ENCODE data around the gene TMED4. TPM values are rescaled to one million over a fixed set of nuclear protein-coding genes. Genes with fewer than 3 reads are reported as not detected.

The TMED4 gene
- total and polyA plus RNA-seq, 2 of the 13 experiments (the other 11 are each of a cell fraction or from before 2014, with no cell fraction given): 81.4 to 109 TPM

GRCh38 chr7:44565097-44565794 lies 16.8 kb downstream of the TMED4 start (continued):
- TF ChIP-seq, protein P1, sequence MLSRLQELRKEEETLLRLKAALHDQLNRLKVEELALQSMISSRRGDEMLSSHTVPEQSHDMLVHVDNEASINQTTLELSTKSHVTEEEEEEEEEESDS (CRISPR knock-in tag; IDR thresholded peaks at IDR 0.05; ENCODE audit: borderline replicate concordance): no peak
- no peak for TF ChIP-seq ZFX (CRISPR knock-in tag; IDR thresholded peaks at IDR 0.05; ENCODE audit: low read depth)
- no peak for TF ChIP-seq PHB2 (IDR thresholded peaks at IDR 0.05; ENCODE audit: partially characterized antibody)
- no peak for TF ChIP-seq ZNF335 (CRISPR knock-in tag; IDR thresholded peaks at IDR 0.05)
- no peak for TF ChIP-seq CBFB (CRISPR knock-in tag; IDR thresholded peaks at IDR 0.05)
- no peak for TF ChIP-seq TCF12 (IDR thresholded peaks at IDR 0.05)
- no peak for TF ChIP-seq TCF12 (CRISPR knock-in tag; IDR thresholded peaks at IDR 0.05)
- no peak for TF ChIP-seq USF2 (IDR thresholded peaks at IDR 0.05; ENCODE audit: low read depth, low read length)
- no peak for TF ChIP-seq USF2 (CRISPR knock-in tag; IDR thresholded peaks at IDR 0.05; ENCODE audit: borderline replicate concordance)
- no peak for TF ChIP-seq CBX1 (IDR thresholded peaks at IDR 0.05; ENCODE audit: low read depth)
- no peak for TF ChIP-seq BCL6 (CRISPR knock-in tag; IDR thresholded peaks at IDR 0.05)
- no peak for TF ChIP-seq ZNF7 (CRISPR knock-in tag; IDR thresholded peaks at IDR 0.05)
- no peak for TF ChIP-seq ZEB1 (IDR thresholded peaks at IDR 0.05; ENCODE audit: insufficient replicate concordance, low read depth)
- no peak for TF ChIP-seq FOXA1 (IDR thresholded peaks at IDR 0.05)
- TF ChIP-seq FOXA1 (CRISPR knock-in tag; IDR thresholded peaks at IDR 0.05): no peak
- TF ChIP-seq, protein P2, sequence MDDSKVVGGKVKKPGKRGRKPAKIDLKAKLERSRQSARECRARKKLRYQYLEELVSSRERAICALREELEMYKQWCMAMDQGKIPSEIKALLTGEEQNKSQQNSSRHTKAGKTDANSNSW (CRISPR knock-in tag; IDR thresholded peaks at IDR 0.05; ENCODE audit: borderline replicate concordance): no peak
- no peak for TF ChIP-seq ZNF691 (CRISPR knock-in tag; IDR thresholded peaks at IDR 0.05; ENCODE audit: borderline replicate concordance, low read depth)
- TF ChIP-seq, protein P3, sequence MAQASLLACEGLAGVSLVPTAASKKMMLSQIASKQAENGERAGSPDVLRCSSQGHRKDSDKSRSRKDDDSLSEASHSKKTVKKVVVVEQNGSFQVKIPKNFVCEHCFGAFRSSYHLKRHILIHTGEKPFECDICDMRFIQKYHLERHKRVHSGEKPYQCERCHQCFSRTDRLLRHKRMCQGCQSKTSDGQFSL (CRISPR knock-in tag; IDR thresholded peaks at IDR 0.05): no peak
- no peak for TF ChIP-seq NCOA1 (CRISPR knock-in tag; IDR thresholded peaks at IDR 0.05)
- peak; percentile 88 for TF ChIP-seq STAG1 (CRISPR knock-in tag; IDR thresholded peaks at IDR 0.05)
- TF ChIP-seq CREB1 (IDR thresholded peaks at IDR 0.05): no peak
- no peak for TF ChIP-seq CREB1 (CRISPR knock-in tag; IDR thresholded peaks at IDR 0.05)
- TF ChIP-seq ZKSCAN8 (CRISPR knock-in tag; IDR thresholded peaks at IDR 0.05; ENCODE audit: borderline replicate concordance): peak; percentile 25; the same call in 1 of the 2 replicates
- TF ChIP-seq ZNF720 (CRISPR knock-in tag; IDR thresholded peaks at IDR 0.05): no peak
- TF ChIP-seq, protein P4, sequence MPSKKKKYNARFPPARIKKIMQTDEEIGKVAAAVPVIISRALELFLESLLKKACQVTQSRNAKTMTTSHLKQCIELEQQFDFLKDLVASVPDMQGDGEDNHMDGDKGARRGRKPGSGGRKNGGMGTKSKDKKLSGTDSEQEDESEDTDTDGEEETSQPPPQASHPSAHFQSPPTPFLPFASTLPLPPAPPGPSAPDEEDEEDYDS (CRISPR knock-in tag; IDR thresholded peaks at IDR 0.05): no peak
- TF ChIP-seq, protein P5, sequence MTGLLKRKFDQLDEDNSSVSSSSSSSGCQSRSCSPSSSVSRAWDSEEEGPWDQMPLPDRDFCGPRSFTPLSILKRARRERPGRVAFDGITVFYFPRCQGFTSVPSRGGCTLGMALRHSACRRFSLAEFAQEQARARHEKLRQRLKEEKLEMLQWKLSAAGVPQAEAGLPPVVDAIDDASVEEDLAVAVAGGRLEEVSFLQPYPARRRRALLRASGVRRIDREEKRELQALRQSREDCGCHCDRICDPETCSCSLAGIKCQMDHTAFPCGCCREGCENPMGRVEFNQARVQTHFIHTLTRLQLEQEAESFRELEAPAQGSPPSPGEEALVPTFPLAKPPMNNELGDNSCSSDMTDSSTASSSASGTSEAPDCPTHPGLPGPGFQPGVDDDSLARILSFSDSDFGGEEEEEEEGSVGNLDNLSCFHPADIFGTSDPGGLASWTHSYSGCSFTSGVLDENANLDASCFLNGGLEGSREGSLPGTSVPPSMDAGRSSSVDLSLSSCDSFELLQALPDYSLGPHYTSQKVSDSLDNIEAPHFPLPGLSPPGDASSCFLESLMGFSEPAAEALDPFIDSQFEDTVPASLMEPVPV (CRISPR knock-in tag; IDR thresholded peaks at IDR 0.05): no peak
- peak; percentile 72 for TF ChIP-seq SMC3 (IDR thresholded peaks at IDR 0.05; ENCODE audit: low read length)
- TF ChIP-seq NFATC3 (CRISPR knock-in tag; IDR thresholded peaks at IDR 0.05): no peak
- no peak for TF ChIP-seq HDAC2 (CRISPR knock-in tag; IDR thresholded peaks at IDR 0.05)
